Sigmoid colon (tissue), 7 donors: Measurements from ENCODE around the gene PTRH2. TPM values are rescaled to one million over a fixed set of nuclear protein-coding genes. Genes with fewer than 3 reads are reported as not detected.
A peak's percentile ranks its signal among the peaks of the same experiment; 100 is the strongest.
"Not testable (repeated sequence)": the region's sequence is repeated elsewhere in the genome, so short reads cannot be mapped to it uniquely, and the experiment has no call there.

Experiments
- DNase-seq: peaks from one replicate; pipeline ENCODE4 v3.0.0-alpha.2; 2019
- H3K27ac ChIP-seq, 4 donors: fragments of 200-600 bp; sonication (generic); one replicate each; pipeline ENCODE4 v1.5.1; 2016 to 2019; ENCODE audit warnings: mild to moderate bottlenecking in 1 of 4
- H3K27me3 ChIP-seq, 3 donors: fragments of 200-600 bp; sonication (generic); one replicate each; pipeline ENCODE4 v1.5.1; 2019; ENCODE audit warnings: mild to moderate bottlenecking in 1 of 3
- H3K36me3 ChIP-seq, 4 donors: fragments of 200-600 bp; sonication (generic); one replicate each; pipeline ENCODE4 v1.5.1; 2016 to 2019
- H3K4me1 ChIP-seq, 4 donors: fragments of 200-600 bp; sonication (generic); one replicate each; pipeline ENCODE4 v1.5.1; 2017 to 2019
- H3K4me3 ChIP-seq, 4 donors: fragments of 200-600 bp; sonication (generic); one replicate each; pipeline ENCODE4 v1.5.1; 2017 to 2019; ENCODE audit warnings: mild to moderate bottlenecking in 2 of 4, moderate library complexity in 1 of 4
- H3K9me3 ChIP-seq, 4 donors: fragments of 200-600 bp in 3 of 4; sonication (generic) in 3 of 4; one replicate each; pipeline versions ENCODE4 v1.5.1 to v1.6.1; 2013 to 2019
- EP300 ChIP-seq, 4 donors: sonication (generic); formaldehyde crosslinking; IDR thresholded peaks; one replicate each; pipeline ENCODE4 v1.6.1; 2017; ENCODE audit warnings: antibody characterized with exemption in 4 of 4
- POLR2A ChIP-seq, 2 donors: fragments of 450-650 bp; IDR thresholded peaks; one replicate each; pipeline ENCODE4 v1.6.1; 2016; ENCODE audit warnings: antibody characterized with exemption in 2 of 2, mild to moderate bottlenecking in 2 of 2, moderate library complexity in 2 of 2
- POLR2AphosphoS5 ChIP-seq, 4 donors: sonication (generic); formaldehyde crosslinking; IDR thresholded peaks; one replicate each; pipeline ENCODE4 v1.6.1; 2017; ENCODE audit warnings: antibody characterized with exemption in 4 of 4
- WGBS, 2 donors: extraction: QIAGEN DNeasy Blood & Tissue Kit; methylation state at CpG; one replicate each; pipeline ENCODE4 v1.1.7; 2013; 5-methylcytosine and 5-hydroxymethylcytosine counted together
- intact Hi-C: fragments of 100-400 bp; cut with DNase I; formaldehyde crosslinking; loops from one replicate; pipeline ENCODE4 v1.15.1; 2023
- polyA plus RNA-seq, 3 donors: library from polyadenylated mRNA; stranded (reverse); fragments of 200-250 nt; gene quantifications; one replicate each; pipeline ENCODE4 v1.2.3, GENCODE V29; 2013
- total RNA-seq, 4 donors: library from RNA; depleted of rRNA; stranded (reverse); fragments of >200 nt; gene quantifications; one replicate each; pipeline ENCODE4 v1.1.0, GENCODE V29; 2016
- TF ChIP-seq, protein P1 (sequence below), 4 experiments: fragments of 450-650 bp in 3 of 4; fragments of 200-600 bp in 1 of 4; IDR thresholded peaks; one replicate each; pipeline ENCODE4 v1.5.1; 2016 to 2019; ENCODE audit warnings: antibody characterized with exemption in 4 of 4, mild to moderate bottlenecking in 3 of 4, moderate library complexity in 2 of 4
- donor health status: healthy with polysubstance abuse.
- donor health status: Bipolar disorder and iron deficiency.
- donor health status: healthy.

The PTRH2 gene
- total and polyA plus RNA-seq, 7 donors, result 9.0 to 38.2 (median 23.9) TPM

DNA sequence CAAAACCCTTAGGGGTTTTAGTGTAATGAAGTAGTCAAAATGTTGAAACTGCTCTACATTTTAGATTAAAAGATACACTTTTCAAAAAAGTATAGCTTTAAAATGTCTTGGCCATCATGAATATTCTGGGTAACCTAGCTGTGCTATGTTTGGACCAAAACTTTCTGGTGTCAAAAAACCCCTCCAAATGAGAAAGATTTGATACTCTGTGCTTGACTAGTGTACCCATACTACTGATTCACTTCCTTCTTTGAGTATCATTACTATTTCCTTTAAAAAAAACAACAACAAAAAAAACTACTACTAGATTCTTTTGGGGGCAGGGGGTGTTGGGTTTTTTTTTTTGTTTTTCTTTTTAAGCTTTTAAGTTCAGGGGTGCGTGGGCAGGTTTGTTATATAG, 37.3 kb downstream of the PTRH2 start:
- H3K4me3 ChIP-seq, result no peak overlapping the region
- H3K36me3 ChIP-seq, result peaks cover 11 to 90% (median 38%) of the 10 kb centered on the region in 4 donors
- TF ChIP-seq, protein P1, sequence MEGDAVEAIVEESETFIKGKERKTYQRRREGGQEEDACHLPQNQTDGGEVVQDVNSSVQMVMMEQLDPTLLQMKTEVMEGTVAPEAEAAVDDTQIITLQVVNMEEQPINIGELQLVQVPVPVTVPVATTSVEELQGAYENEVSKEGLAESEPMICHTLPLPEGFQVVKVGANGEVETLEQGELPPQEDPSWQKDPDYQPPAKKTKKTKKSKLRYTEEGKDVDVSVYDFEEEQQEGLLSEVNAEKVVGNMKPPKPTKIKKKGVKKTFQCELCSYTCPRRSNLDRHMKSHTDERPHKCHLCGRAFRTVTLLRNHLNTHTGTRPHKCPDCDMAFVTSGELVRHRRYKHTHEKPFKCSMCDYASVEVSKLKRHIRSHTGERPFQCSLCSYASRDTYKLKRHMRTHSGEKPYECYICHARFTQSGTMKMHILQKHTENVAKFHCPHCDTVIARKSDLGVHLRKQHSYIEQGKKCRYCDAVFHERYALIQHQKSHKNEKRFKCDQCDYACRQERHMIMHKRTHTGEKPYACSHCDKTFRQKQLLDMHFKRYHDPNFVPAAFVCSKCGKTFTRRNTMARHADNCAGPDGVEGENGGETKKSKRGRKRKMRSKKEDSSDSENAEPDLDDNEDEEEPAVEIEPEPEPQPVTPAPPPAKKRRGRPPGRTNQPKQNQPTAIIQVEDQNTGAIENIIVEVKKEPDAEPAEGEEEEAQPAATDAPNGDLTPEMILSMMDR (IDR thresholded peaks at IDR 0.05), result no peak
- no peak for TF ChIP-seq EP300 (IDR thresholded peaks at IDR 0.05)
- no peak for TF ChIP-seq POLR2A (IDR thresholded peaks at IDR 0.05)
- no peak for TF ChIP-seq POLR2AphosphoS5 (IDR thresholded peaks at IDR 0.05)
- H3K27me3 ChIP-seq, result no peaks in the 10 kb centered on the region
- H3K9me3 ChIP-seq, result no peaks in the 10 kb centered on the region
- 42 to 83% methylated on average over 1 of the region's 1 CpG for WGBS, 2 donors
- peaks cover 0 to 7% (median 2%) of the 10 kb centered on the region in 4 donors for H3K4me1 ChIP-seq
- DNase-seq, result no peak
- H3K27ac ChIP-seq, result no peak overlapping the region
- intact Hi-C loops, result loop anchor here (10.0 kb wide), 1 partner anchor 255 kb away; no protein-coding TSS in a partner anchor

DNA sequence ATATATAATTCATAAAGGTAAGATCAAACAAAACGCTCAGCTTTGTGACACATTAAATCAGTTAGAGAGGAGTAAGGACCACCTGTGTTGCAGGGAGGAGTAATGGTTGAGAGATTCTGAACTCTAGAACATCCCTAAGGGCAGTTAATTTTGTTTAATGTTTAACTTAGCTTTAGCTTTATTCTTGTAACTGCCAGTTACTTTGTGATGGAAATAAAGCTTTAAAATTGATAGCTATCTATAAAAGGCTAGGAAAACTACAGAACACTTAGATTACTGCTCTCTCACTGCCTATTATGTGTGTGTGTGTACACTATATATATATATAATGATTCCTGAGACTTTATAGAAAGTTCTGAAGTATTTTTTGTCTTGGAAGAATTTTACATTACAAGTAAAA, 37.8 kb downstream of the PTRH2 start:
- Histone ChIP-seq H3K4me1 (peaks cover 0 to 7% (median 2%) of the 10 kb centered on the region in 4 donors), H3K36me3 (peaks cover 11 to 90% (median 38%) of the 10 kb centered on the region in 4 donors), H3K27ac (peak overlapping the region in 2 of 4 donors; percentile 8 to 46), H3K27me3 (no peaks in the 10 kb centered on the region), H3K9me3 (no peaks in the 10 kb centered on the region), H3K4me3 (no peak overlapping the region)
- intact Hi-C loops, result loop anchor here (10.0 kb wide), 1 partner anchor 255 kb away; no protein-coding TSS in a partner anchor
- no peak for TF ChIP-seq POLR2A (IDR thresholded peaks at IDR 0.05)
- no peak for TF ChIP-seq POLR2AphosphoS5 (IDR thresholded peaks at IDR 0.05)
- TF ChIP-seq, protein P1 (IDR thresholded peaks at IDR 0.05), result no peak
- no peak for TF ChIP-seq EP300 (IDR thresholded peaks at IDR 0.05)
- no peak for DNase-seq
- 17 to 37% methylated on average over 1 of the region's 1 CpG for WGBS, 2 donors

DNA sequence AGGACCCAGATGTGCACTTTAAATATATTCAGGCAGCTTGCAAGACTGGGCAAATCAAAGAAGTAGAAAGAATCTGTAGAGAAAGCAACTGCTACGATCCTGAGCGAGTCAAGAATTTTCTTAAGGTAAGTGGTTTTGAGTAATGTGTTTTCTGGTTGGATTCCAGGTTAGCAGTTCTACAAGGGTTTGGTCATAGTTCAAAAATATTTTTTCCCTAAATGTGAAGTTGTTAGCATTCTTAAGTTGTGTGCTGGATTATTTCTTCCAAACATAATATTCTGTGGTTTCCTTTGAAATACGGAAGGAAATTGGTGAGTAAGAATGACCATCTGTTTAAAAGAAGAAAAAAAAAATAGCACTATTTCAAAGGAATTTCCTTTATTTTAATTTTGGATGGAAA, 38.4 kb downstream of the PTRH2 start:
- no peaks in the 10 kb centered on the region for H3K27me3 ChIP-seq
- no peak for DNase-seq
- H3K9me3 ChIP-seq, result no peaks in the 10 kb centered on the region
- H3K4me3 ChIP-seq, result no peak overlapping the region
- H3K4me1 ChIP-seq, result peaks cover 0 to 7% (median 2%) of the 10 kb centered on the region in 4 donors
- TF ChIP-seq, protein P1 (IDR thresholded peaks at IDR 0.05), result no peak
- TF ChIP-seq POLR2AphosphoS5 (IDR thresholded peaks at IDR 0.05) (no peak), EP300 (IDR thresholded peaks at IDR 0.05) (no peak), POLR2A (IDR thresholded peaks at IDR 0.05) (no peak)
- H3K27ac ChIP-seq, result peak overlapping the region in 2 of 4 donors; percentile 8 to 46
- intact Hi-C loops, result loop anchor here (10.0 kb wide), 1 partner anchor 256 kb away; no protein-coding TSS in a partner anchor
- 29 to 33% methylated on average over 3 of the region's 3 CpGs for WGBS, 2 donors
- peaks cover 11 to 90% (median 42%) of the 10 kb centered on the region in 4 donors for H3K36me3 ChIP-seq

DNA sequence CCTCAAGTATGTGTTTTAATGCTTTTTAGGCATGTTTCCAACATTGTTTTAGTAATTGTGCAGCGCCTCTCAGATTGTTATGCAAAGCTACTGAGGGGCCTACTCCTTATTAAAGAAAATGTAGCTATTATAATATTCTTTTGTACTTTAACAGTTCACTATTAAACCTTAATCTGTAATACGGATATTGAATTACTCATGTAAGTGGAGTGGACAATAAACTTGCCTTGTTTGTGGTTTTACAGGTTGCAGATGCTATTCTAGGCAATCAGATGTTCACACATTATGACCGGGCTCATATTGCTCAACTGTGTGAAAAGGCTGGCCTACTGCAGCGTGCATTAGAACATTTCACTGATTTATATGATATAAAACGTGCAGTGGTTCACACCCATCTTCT, 41.0 kb downstream of the PTRH2 start:
- H3K27me3 ChIP-seq, result no peaks in the 10 kb centered on the region
- peaks cover 0 to 7% (median 2%) of the 10 kb centered on the region in 4 donors for H3K4me1 ChIP-seq
- no peak overlapping the region for H3K4me3 ChIP-seq
- 22 to 66% methylated on average over 5 of the region's 5 CpGs for WGBS, 2 donors
- no peak overlapping the region for H3K27ac ChIP-seq
- TF ChIP-seq, protein P1 (IDR thresholded peaks at IDR 0.05), result no peak
- TF ChIP-seq EP300 (IDR thresholded peaks at IDR 0.05) (no peak), POLR2A (IDR thresholded peaks at IDR 0.05) (no peak), POLR2AphosphoS5 (IDR thresholded peaks at IDR 0.05) (no peak)
- no peaks in the 10 kb centered on the region for H3K9me3 ChIP-seq
- intact Hi-C loops, result loop anchor here (10.0 kb wide), 1 partner anchor 259 kb away; no protein-coding TSS in a partner anchor
- H3K36me3 ChIP-seq, result peaks cover 21 to 98% (median 65%) of the 10 kb centered on the region in 4 donors
- no peak for DNase-seq

DNA sequence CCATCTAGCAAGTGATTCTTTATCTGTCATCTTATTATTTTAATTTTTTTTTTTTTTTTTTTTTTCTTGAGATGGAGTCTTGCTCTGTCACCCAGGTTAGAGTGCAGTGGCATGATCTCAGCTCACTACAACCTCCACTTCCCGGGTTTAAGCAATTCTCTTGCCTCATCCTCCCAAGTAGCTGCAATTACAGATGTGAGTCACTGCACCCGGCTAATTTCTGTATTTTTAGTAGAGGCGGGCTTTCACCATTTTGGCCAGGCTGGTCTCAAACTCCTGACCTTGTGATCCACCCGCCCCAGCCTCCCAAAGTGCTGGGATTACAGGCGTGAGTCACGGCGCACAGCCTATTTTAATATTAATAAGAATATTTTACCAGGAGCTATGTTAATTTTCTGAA, 50.6 kb downstream of the PTRH2 start:
- DNase-seq, H3K27ac ChIP-seq, intact Hi-C loops, H3K4me1 ChIP-seq, H3K27me3 ChIP-seq, H3K4me3 ChIP-seq, H3K9me3 ChIP-seq: not testable (repeated sequence)
- H3K36me3 ChIP-seq, result peaks cover 13 to 100% (median 54%) of the 10 kb centered on the region in 4 donors
- WGBS, 2 donors, result 93% methylated on average over 7 of the region's 7 CpGs
